DND-41 (cell line): ENCODE measurements around the gene RBM5.

ENCODE experiments used
- ATAC-seq: fragments of 200-7000 bp; cut with Tn5 transposase; 3 replicates; pipeline ENCODE4 v1.9.1; 2021; ENCODE audit warnings: low read depth; ENCODE audit not compliant: insufficient read depth
- DNase-seq: peaks from one replicate; pipeline ENCODE4 v3.0.0-alpha.2; 2020
- H2AFZ ChIP-seq: 2 replicates; pipeline ENCODE4 v1.6.0; 2012; ENCODE audit warnings: low read depth, low read length
- H3K27ac ChIP-seq: 2 replicates; pipeline ENCODE4 v1.5.1; 2012; ENCODE audit warnings: low read length, inconsistent platforms
- H3K27me3 ChIP-seq: fragments of 200-600 bp; sonication (generic); 2 replicates; pipeline ENCODE4 v1.6.0; 2012; ENCODE audit warnings: low read length, mild to moderate bottlenecking, inconsistent platforms; ENCODE audit not compliant: insufficient read depth, poor library complexity
- H3K36me3 ChIP-seq: 2 replicates; pipeline ENCODE4 v1.5.1; 2012; ENCODE audit warnings: low read length, inconsistent platforms; ENCODE audit not compliant: insufficient read depth
- H3K4me1 ChIP-seq: 2 replicates; pipeline ENCODE4 v1.5.1; 2012; ENCODE audit warnings: mild to moderate bottlenecking, low read length; ENCODE audit not compliant: insufficient read depth
- H3K4me2 ChIP-seq: 2 replicates; pipeline ENCODE4 v1.6.0; 2012; ENCODE audit warnings: mild to moderate bottlenecking, moderate library complexity, low read length, inconsistent platforms; ENCODE audit not compliant: insufficient read depth
- H3K4me3 ChIP-seq, 2 experiments: fragments of 200-600 bp in 1 of 2; shearing (Covaris generic) in 1 of 2; 2 replicates each; pipeline ENCODE4 v1.5.1; 2012 to 2016; ENCODE audit warnings: inconsistent platforms in 2 of 2, low read length in 2 of 2, mild to moderate bottlenecking in 2 of 2, low read depth in 1 of 2, moderate library complexity in 1 of 2
- H3K79me2 ChIP-seq: 2 replicates; pipeline ENCODE4 v1.6.0; 2012; ENCODE audit warnings: low read length, inconsistent platforms; ENCODE audit not compliant: insufficient read depth
- H3K9ac ChIP-seq: 2 replicates; pipeline ENCODE4 v1.6.0; 2012; ENCODE audit warnings: low read depth, mild to moderate bottlenecking, inconsistent platforms, low read length, moderate library complexity
- H3K9me3 ChIP-seq: 2 replicates; pipeline ENCODE4 v1.5.1; 2012; ENCODE audit warnings: low read length, moderate library complexity, mild to moderate bottlenecking, inconsistent platforms; ENCODE audit not compliant: insufficient read depth, severe bottlenecking
- H4K20me1 ChIP-seq: 2 replicates; pipeline ENCODE4 v1.6.0; 2012; ENCODE audit warnings: low read length; ENCODE audit not compliant: insufficient read depth
- EZH2 ChIP-seq: IDR thresholded peaks from 3 replicates; pipeline ENCODE4 v1.6.1; 2012; ENCODE audit warnings: borderline replicate concordance, low read depth, mild to moderate bottlenecking, moderate library complexity, low read length, inconsistent platforms; ENCODE audit not compliant: severe bottlenecking
- TF ChIP-seq, protein P1 (sequence below): IDR thresholded peaks from 2 replicates; pipeline ENCODE4 v1.5.1; 2012; ENCODE audit warnings: borderline replicate concordance, low read length, moderate library complexity, mild to moderate bottlenecking; ENCODE audit not compliant: poor library complexity, severe bottlenecking; ENCODE audit errors: extremely low read depth

Gene RBM5

DNA sequence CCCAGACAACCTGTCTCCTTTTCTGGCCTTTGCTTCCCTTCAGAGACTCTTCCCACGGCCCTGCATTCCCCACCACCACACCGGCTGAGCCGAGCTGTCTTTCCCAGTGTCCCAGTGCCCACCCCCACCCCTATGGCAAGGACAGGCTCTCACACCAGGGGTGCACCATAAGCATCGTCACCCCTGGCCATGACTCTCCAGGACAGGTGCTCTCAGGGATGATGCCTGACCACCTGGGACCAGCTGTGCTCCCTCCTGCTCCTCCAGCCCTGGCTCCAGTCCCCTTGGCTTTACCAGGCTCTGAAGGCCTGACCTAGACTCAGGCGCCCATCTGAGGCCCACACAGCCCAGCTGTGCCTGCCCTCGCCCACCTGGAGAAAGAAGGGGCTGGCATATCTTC is 48.8 kb downstream of the RBM5 start:
- Histone ChIP-seq H3K9me3 (no peaks in the 10 kb centered on the region), H3K27me3 (no peaks in the 10 kb centered on the region), H3K27ac (no peak overlapping the region), H3K4me1 (peaks cover 14% of the 10 kb centered on the region), H4K20me1 (peaks cover 7% of the 10 kb centered on the region), H3K9ac (no peak overlapping the region), H2AFZ (no peak overlapping the region), H3K4me2 (no peak overlapping the region), H3K79me2 (no peaks in the 10 kb centered on the region), H3K36me3 (no peaks in the 10 kb centered on the region), H3K4me3 (no peak overlapping the region)
- ATAC-seq (no peak), DNase-seq (no peak)
- no peak for TF ChIP-seq EZH2
- TF ChIP-seq, protein P1, sequence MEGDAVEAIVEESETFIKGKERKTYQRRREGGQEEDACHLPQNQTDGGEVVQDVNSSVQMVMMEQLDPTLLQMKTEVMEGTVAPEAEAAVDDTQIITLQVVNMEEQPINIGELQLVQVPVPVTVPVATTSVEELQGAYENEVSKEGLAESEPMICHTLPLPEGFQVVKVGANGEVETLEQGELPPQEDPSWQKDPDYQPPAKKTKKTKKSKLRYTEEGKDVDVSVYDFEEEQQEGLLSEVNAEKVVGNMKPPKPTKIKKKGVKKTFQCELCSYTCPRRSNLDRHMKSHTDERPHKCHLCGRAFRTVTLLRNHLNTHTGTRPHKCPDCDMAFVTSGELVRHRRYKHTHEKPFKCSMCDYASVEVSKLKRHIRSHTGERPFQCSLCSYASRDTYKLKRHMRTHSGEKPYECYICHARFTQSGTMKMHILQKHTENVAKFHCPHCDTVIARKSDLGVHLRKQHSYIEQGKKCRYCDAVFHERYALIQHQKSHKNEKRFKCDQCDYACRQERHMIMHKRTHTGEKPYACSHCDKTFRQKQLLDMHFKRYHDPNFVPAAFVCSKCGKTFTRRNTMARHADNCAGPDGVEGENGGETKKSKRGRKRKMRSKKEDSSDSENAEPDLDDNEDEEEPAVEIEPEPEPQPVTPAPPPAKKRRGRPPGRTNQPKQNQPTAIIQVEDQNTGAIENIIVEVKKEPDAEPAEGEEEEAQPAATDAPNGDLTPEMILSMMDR: no peak

DNA sequence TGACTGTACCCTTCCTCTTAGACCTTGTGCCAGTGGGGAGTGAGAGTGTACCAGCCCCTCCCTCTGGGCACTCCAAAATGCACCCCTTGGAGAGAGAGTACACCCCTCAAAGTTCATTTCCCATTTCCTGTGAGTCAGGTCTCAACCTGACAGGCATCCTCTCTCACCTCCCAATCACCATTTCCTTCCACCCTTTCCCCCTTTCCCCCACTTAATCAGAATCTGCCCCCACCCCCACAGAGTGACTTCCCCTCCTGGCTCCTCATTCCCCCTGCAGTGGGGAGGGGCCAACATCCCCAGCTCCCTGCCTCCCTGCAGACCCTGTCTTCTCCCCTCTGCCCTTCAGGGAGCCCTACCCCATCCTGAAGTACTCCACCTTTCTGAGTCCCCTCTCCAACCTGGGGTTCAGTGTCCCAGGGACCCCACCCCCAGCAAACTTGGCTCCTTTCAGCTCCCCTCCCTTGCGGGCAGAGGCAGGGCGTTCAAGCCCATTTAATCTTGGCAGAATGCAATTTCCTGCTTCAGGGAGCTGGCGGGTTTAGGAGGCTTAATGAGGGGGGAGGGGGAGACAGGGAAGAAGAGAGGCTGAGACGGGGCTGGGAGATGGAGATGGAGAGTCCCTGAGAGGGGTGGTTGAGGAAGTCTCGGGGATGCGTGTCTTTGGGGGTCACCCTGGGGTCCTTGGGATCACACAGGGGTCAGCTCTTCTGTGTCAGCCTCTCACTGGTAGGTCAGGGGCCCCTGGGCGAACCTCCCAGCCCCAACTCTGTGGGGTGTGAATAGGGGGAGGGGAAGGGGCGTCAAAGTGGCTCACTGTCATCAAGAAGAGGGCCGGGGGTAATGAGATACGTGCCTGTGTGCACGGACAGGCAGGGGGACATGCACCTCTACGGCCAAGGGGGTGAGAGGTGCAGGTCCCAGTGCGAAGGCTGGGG is 49.8 kb downstream of the RBM5 start:
- DNase-seq (peak; percentile 27), ATAC-seq (peak; percentile 56)
- peak overlapping the region; percentile 31; the same call in 1 of the 2 replicates for H3K4me2 ChIP-seq
- H3K27me3 ChIP-seq: no peaks in the 10 kb centered on the region
- H2AFZ ChIP-seq: no peak overlapping the region
- H4K20me1 ChIP-seq: peaks cover 7% of the 10 kb centered on the region
- TF ChIP-seq EZH2: no peak
- TF ChIP-seq, protein P1: no peak
- H3K4me1 ChIP-seq: peaks cover 14% of the 10 kb centered on the region
- no peaks in the 10 kb centered on the region for H3K9me3 ChIP-seq
- H3K4me3 ChIP-seq: no peak overlapping the region
- no peaks in the 10 kb centered on the region for H3K79me2 ChIP-seq
- H3K36me3 ChIP-seq: no peaks in the 10 kb centered on the region
- no peak overlapping the region for H3K9ac ChIP-seq
- H3K27ac ChIP-seq: no peak overlapping the region

DNA sequence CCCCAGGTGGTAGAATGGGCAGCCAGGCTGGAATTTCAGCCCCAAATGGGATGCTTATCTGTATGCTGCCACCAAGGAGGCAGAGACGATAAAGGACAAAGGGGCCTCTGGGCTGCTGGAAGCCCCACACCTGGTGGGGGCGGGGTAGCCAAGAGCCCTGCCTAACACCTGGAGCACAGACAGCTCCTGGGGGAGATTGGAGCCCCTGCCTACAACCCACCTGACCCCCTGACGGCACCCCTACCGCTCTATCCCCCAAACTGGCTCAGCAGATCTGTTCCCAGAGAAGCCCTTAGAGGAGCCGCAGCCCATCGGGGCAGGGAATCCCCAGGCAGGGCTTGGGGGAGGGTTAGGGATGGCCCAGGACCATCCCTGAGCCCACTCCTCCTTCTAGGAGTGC is 50.6 kb downstream of the RBM5 start:
- Histone ChIP-seq H4K20me1 (peaks cover 7% of the 10 kb centered on the region), H3K4me3 (no peak overlapping the region), H3K36me3 (no peaks in the 10 kb centered on the region), H3K9ac (no peak overlapping the region), H3K9me3 (no peaks in the 10 kb centered on the region), H3K4me2 (no peak overlapping the region), H3K79me2 (no peaks in the 10 kb centered on the region), H2AFZ (no peak overlapping the region), H3K27ac (no peak overlapping the region), H3K4me1 (peaks cover 14% of the 10 kb centered on the region), H3K27me3 (no peaks in the 10 kb centered on the region)
- ATAC-seq (no peak), DNase-seq (no peak)
- TF ChIP-seq EZH2: no peak
- TF ChIP-seq, protein P1: no peak
